ENCODE results near the gene EPHB3.

The EPHB3 gene

DNA sequence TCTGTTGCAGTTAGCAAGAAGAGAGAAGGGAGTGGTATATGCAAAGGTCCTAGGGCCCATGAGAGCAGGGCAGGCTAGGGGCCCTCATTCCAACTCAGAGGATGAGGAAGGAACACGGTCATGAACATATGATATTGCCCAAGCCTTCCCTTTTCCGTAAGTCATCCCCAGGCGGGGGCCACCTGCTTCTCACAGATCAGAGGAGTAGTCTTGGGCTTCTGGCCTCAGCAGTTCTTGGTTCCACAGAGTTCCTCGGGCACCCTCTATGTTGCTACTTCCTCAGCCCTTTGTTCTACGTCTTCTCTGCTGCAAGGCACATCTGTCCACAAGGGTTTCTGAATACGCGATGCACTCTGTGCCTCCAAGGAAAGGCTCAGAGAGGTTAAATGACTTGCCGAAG lies 25.3 kb downstream of the EPHB3 start:
- Histone ChIP-seq H3K4me2 (ENCODE audit: low read length) (no peak overlapping the region), H3K27me3 (ENCODE audit: insufficient read depth, low read length) (no peaks in the 10 kb centered on the region), H2AFZ (ENCODE audit: low read length) (no peak overlapping the region), H3K36me3 (ENCODE audit: insufficient read depth, low read length) (no peaks in the 10 kb centered on the region), H3K27ac (ENCODE audit: low read depth, low read length, poor library complexity, severe bottlenecking) (no peak overlapping the region), H4K20me1 (ENCODE audit: insufficient read depth, low read length) (no peaks in the 10 kb centered on the region), H3K9me3 (ENCODE audit: low read length) (no peaks in the 10 kb centered on the region), H3K4me3 (ENCODE audit: low read depth, low read length, poor library complexity, severe bottlenecking) (no peak overlapping the region), H3K9me2 (ENCODE audit: low read depth, low read length) (no peaks in the 10 kb centered on the region), H3K4me1 (ENCODE audit: insufficient read depth, low read length, severe bottlenecking) (no peaks in the 10 kb centered on the region), H3F3A (ENCODE audit: insufficient read depth, low read length) (no peaks in the 10 kb centered on the region), H3K9ac (ENCODE audit: low read length) (no peak overlapping the region), H3K79me2 (ENCODE audit: insufficient read depth, low read length) (no peaks in the 10 kb centered on the region)
- TF ChIP-seq EZH2 (IDR thresholded peaks at IDR 0.05; ENCODE audit: borderline replicate concordance, low read length): no peak
- TF ChIP-seq, protein P1, sequence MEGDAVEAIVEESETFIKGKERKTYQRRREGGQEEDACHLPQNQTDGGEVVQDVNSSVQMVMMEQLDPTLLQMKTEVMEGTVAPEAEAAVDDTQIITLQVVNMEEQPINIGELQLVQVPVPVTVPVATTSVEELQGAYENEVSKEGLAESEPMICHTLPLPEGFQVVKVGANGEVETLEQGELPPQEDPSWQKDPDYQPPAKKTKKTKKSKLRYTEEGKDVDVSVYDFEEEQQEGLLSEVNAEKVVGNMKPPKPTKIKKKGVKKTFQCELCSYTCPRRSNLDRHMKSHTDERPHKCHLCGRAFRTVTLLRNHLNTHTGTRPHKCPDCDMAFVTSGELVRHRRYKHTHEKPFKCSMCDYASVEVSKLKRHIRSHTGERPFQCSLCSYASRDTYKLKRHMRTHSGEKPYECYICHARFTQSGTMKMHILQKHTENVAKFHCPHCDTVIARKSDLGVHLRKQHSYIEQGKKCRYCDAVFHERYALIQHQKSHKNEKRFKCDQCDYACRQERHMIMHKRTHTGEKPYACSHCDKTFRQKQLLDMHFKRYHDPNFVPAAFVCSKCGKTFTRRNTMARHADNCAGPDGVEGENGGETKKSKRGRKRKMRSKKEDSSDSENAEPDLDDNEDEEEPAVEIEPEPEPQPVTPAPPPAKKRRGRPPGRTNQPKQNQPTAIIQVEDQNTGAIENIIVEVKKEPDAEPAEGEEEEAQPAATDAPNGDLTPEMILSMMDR (IDR thresholded peaks at IDR 0.05; ENCODE audit: low read length): no peak

DNA sequence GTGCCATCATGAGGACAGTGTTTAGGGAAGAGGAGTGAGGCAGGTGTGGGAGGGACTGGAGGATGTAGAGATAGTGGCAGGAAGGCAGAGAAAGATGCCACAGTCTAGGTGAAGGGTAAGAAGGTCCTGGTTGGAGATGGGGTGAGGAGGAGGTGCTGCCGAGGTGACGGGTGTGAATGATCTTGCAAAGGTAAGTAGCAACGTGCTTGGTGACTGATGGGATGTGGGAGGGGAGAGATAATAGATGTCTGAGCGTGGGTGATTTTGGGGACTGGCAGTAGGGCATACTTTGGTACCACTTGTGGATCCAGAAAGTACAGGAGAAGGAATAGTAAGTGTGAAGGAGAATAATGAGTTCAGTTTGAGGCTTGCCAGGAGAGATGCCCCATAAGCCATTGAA lies 27.2 kb downstream of the EPHB3 start:
- H3K9me3 ChIP-seq (ENCODE audit: low read length): no peaks in the 10 kb centered on the region
- H3F3A ChIP-seq (ENCODE audit: insufficient read depth, low read length): no peaks in the 10 kb centered on the region
- no peaks in the 10 kb centered on the region for H3K9me2 ChIP-seq (ENCODE audit: low read depth, low read length)
- H4K20me1 ChIP-seq (ENCODE audit: insufficient read depth, low read length): no peaks in the 10 kb centered on the region
- H3K27ac ChIP-seq (ENCODE audit: low read depth, low read length, poor library complexity, severe bottlenecking): no peak overlapping the region
- no peaks in the 10 kb centered on the region for H3K4me1 ChIP-seq (ENCODE audit: insufficient read depth, low read length, severe bottlenecking)
- no peak overlapping the region for H2AFZ ChIP-seq (ENCODE audit: low read length)
- no peak overlapping the region for H3K4me3 ChIP-seq (ENCODE audit: low read depth, low read length, poor library complexity, severe bottlenecking)
- no peak overlapping the region for H3K9ac ChIP-seq (ENCODE audit: low read length)
- no peaks in the 10 kb centered on the region for H3K79me2 ChIP-seq (ENCODE audit: insufficient read depth, low read length)
- no peak for TF ChIP-seq EZH2 (IDR thresholded peaks at IDR 0.05; ENCODE audit: borderline replicate concordance, low read length)
- TF ChIP-seq, protein P1 (IDR thresholded peaks at IDR 0.05; ENCODE audit: low read length): no peak
- no peaks in the 10 kb centered on the region for H3K36me3 ChIP-seq (ENCODE audit: insufficient read depth, low read length)
- H3K27me3 ChIP-seq (ENCODE audit: insufficient read depth, low read length): no peaks in the 10 kb centered on the region
- H3K4me2 ChIP-seq (ENCODE audit: low read length): no peak overlapping the region

DNA sequence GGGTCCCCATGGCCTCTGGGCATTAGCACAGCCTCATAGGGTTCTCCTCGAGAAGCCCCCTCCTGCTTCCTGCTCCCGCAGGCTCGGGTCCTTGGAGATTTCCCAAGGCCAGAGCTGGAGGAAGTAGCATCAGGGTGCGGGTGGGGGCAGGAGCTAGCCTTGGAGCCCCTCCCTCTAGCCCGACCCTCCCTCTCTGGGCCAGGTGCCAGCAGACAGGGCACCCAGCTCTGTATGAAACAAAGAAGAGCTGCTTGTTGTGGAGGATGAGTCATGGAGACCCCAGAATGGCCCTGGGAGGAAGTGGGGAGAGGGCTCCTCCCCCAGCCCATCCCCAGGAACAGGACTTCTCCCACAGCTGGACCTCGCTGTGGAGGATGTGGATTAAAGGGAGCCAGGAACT lies 29.2 kb downstream of the EPHB3 start:
- Histone ChIP-seq H3F3A (ENCODE audit: insufficient read depth, low read length) (no peaks in the 10 kb centered on the region), H3K4me1 (ENCODE audit: insufficient read depth, low read length, severe bottlenecking) (no peaks in the 10 kb centered on the region), H3K4me2 (ENCODE audit: low read length) (no peak overlapping the region), H3K79me2 (ENCODE audit: insufficient read depth, low read length) (no peaks in the 10 kb centered on the region), H3K27ac (ENCODE audit: low read depth, low read length, poor library complexity, severe bottlenecking) (no peak overlapping the region), H2AFZ (ENCODE audit: low read length) (no peak overlapping the region), H3K36me3 (ENCODE audit: insufficient read depth, low read length) (no peaks in the 10 kb centered on the region), H4K20me1 (ENCODE audit: insufficient read depth, low read length) (no peaks in the 10 kb centered on the region), H3K27me3 (ENCODE audit: insufficient read depth, low read length) (0 out of 2 replicates have a peak, but pooled peaks cover 3% of the 10 kb centered on the region), H3K9me3 (ENCODE audit: low read length) (no peaks in the 10 kb centered on the region), H3K9ac (ENCODE audit: low read length) (no peak overlapping the region), H3K9me2 (ENCODE audit: low read depth, low read length) (no peaks in the 10 kb centered on the region), H3K4me3 (ENCODE audit: low read depth, low read length, poor library complexity, severe bottlenecking) (no peak overlapping the region)
- TF ChIP-seq EZH2 (IDR thresholded peaks at IDR 0.05; ENCODE audit: borderline replicate concordance, low read length): no peak
- TF ChIP-seq, protein P1 (IDR thresholded peaks at IDR 0.05; ENCODE audit: low read length): no peak

Data from OCI-LY1 (cell line).